ENCODE measurements around the gene GBA2. TPM values are rescaled to one million over a fixed set of nuclear protein-coding genes. Genes with fewer than 3 reads are reported as not detected.
A peak's percentile ranks its signal among the peaks of the same experiment; 100 is the strongest.

GBA2 gene
- total and polyA plus RNA-seq, 2 donors (not counting 3 experiments of a cell fraction or from before 2014, with no cell fraction given): 110 to 158 TPM

- TF ChIP-seq POLR2AphosphoS5 (IDR thresholded peaks at IDR 0.05; ENCODE audit: insufficient read depth, low read depth, low read length) (no peak), EZH2 (IDR thresholded peaks at IDR 0.05; ENCODE audit: borderline replicate concordance, low read depth, low read length, severe bottlenecking) (no peak), CTCF (IDR thresholded peaks at IDR 0.05; ENCODE audit: extremely low read depth in 1 of 2, insufficient read depth in 1 of 2, low read depth in 1 of 2, low read length in 2 of 2) (no peak), MYC (IDR thresholded peaks at IDR 0.05; ENCODE audit: low read depth, low read length) (no peak), GATA2 (IDR thresholded peaks at IDR 0.05; ENCODE audit: insufficient read depth, insufficient read length, low read depth, low read length) (no peak), POLR2A (IDR thresholded peaks at IDR 0.05; ENCODE audit: low read depth, low read length) (no peak), MAX (IDR thresholded peaks at IDR 0.05; ENCODE audit: insufficient read depth, insufficient read length) (no peak), JUN (IDR thresholded peaks at IDR 0.05; ENCODE audit: borderline replicate concordance, insufficient read depth, insufficient read length, low read depth) (no peak), FOS (IDR thresholded peaks at IDR 0.05; ENCODE audit: borderline replicate concordance, insufficient read depth, low read length) (no peak)
- ChIA-PET POLR2A (interaction anchor here (1.2 to 2.2 kb wide), 3 partner anchors 12 to 16 kb away, joined by 4 to 8 read pairs (median 4); no protein-coding TSS in a partner anchor), CTCF (interaction anchor here (1.0 to 7.2 kb wide), 11 partner anchors 11 to 122 kb away, joined by 3 to 62 read pairs (median 6); partner anchors contain the start of genes GBA2 and RGP1)
- Histone ChIP-seq H3K27ac (ENCODE audit: insufficient read depth, low read depth, low read length) (peak overlapping the region; percentile 76), H3K9me3 (replicated peaks; ENCODE audit: control insufficient read depth, insufficient read depth, low read length) (no peaks in the 10 kb centered on the region), H2AFZ (ENCODE audit: low read depth, low read length) (no peak overlapping the region), H4K20me1 (replicated peaks; ENCODE audit: control insufficient read depth, extremely low read depth, insufficient read depth, low read length) (no peaks in the 10 kb centered on the region), H3K4me3 (replicated peaks in 1 of 3; ENCODE audit: insufficient read depth in 1 of 3, low read depth in 1 of 3, low read length in 3 of 3) (no peak overlapping the region), H3K27me3 (ENCODE audit: control insufficient read depth in 2 of 2, insufficient read depth in 2 of 2, low read length in 2 of 2) (no peaks in the 10 kb centered on the region), H3K36me3 (ENCODE audit: control insufficient read depth in 2 of 2, extremely low read depth in 1 of 2, insufficient read depth in 2 of 2, low read length in 2 of 2) (no peaks in the 10 kb centered on the region), H3K79me2 (ENCODE audit: control insufficient read depth, insufficient read depth, low read length) (no peaks in the 10 kb centered on the region), H3K9ac (replicated peaks; ENCODE audit: extremely low read depth, insufficient read depth, low read length) (no peak overlapping the region), H3K4me1 (ENCODE audit: control insufficient read depth, extremely low read depth, insufficient read depth, low read length) (peaks cover 72% of the 10 kb centered on the region), H3K9me1 (replicated peaks; ENCODE audit: control insufficient read depth, extremely low read depth, insufficient read depth, low read length) (no peaks in the 10 kb centered on the region), H3K4me2 (ENCODE audit: insufficient read depth, low read length) (no peak overlapping the region)
- dilution Hi-C loops (cut with MboI; ENCODE audit: extremely low pct_ligation_motif_present, low sequenced_read_pairs) (no loop called here), intact Hi-C loops (cut with micrococcal nuclease) (loop anchor here (1.0 kb wide), 3 partner anchors 10 to 23 kb away; partner anchors contain the start of genes GBA2 and RGP1)
- DNase-seq (ENCODE audit: low read depth, low spot score) (no peak), FAIRE-seq (no peak)
- BruUV-seq (replicated peaks): no TSS peak
Measured at GRCh38 chr9:35759795-35760194, 10.8 kb upstream of the GBA2 start.
